Measurements from ENCODE around the gene TMEM203. TPM values are rescaled to one million over a fixed set of nuclear protein-coding genes. Genes with fewer than 3 reads are reported as not detected.
"Not testable (repeated sequence)": the region's sequence is repeated elsewhere in the genome, so short reads cannot be mapped to it uniquely, and the experiment has no call there.

TMEM203 gene
- total RNA-seq, 2 donors from 2014 or later = 25.0 to 43.9 TPM

- H3K36me3 Mint-ChIP-seq = peaks cover 5% of the 10 kb centered on the region
- ATAC-seq = no peak
- H3K9me3 Mint-ChIP-seq = no peaks in the 10 kb centered on the region
- H3K4me3 Mint-ChIP-seq = no peak overlapping the region
- no peak for DNase-seq (ENCODE audit: low spot score)
- H3K27ac Mint-ChIP-seq = peak overlapping the region in 1 of 2 donors; percentile 91
- no peaks in the 10 kb centered on the region for H3K27me3 Mint-ChIP-seq
- H3K4me1 Mint-ChIP-seq (ENCODE audit: low read depth in 2 of 2) = peaks cover 10 to 16% of the 10 kb centered on the region in 2 donors
These were observed 40.3 kb upstream of the TMEM203 start for GRCh38 chr9:137245450-137246421.

- DNase-seq (ENCODE audit: low spot score) (no peak), ATAC-seq (no peak)
- Mint-ChIP-seq H3K4me3 (no peak overlapping the region), H3K9me3 (no peaks in the 10 kb centered on the region), H3K27ac (peak overlapping the region in 1 of 2 donors; percentile 91), H3K4me1 (ENCODE audit: low read depth in 2 of 2) (peaks cover 10 to 16% of the 10 kb centered on the region in 2 donors), H3K27me3 (no peaks in the 10 kb centered on the region), H3K36me3 (peaks cover 5% of the 10 kb centered on the region)
These were observed 39.3 kb upstream of the TMEM203 start for GRCh38 chr9:137244486-137245449.

- H3K27ac Mint-ChIP-seq = peak overlapping the region in 1 of 2 donors; percentile 91
- H3K9me3 Mint-ChIP-seq = no peaks in the 10 kb centered on the region
- DNase-seq (ENCODE audit: low spot score) (no peak), ATAC-seq (no peak)
- peaks cover 13 to 19% of the 10 kb centered on the region in 2 donors for H3K4me1 Mint-ChIP-seq (ENCODE audit: low read depth in 2 of 2)
- peaks cover 5% of the 10 kb centered on the region for H3K36me3 Mint-ChIP-seq
- H3K27me3 Mint-ChIP-seq = no peaks in the 10 kb centered on the region
- peak overlapping the region; percentile 87 for H3K4me3 Mint-ChIP-seq
These were observed 38.4 kb upstream of the TMEM203 start for GRCh38 chr9:137243626-137244485.

GRCh38 chr9:137243266-137243625 lies 37.8 kb upstream of the TMEM203 start:
- not testable (repeated sequence) for H3K27me3 Mint-ChIP-seq

GRCh38 chr9:137242269-137243203 lies 37.1 kb upstream of the TMEM203 start:
- Mint-ChIP-seq H3K9me3 (no peaks in the 10 kb centered on the region), H3K4me3 (peak overlapping the region; percentile 87)
- DNase-seq (ENCODE audit: low spot score) = no peak

More at GRCh38 chr9:137243266-137243625, 37.8 kb upstream of the TMEM203 start:
- not testable (repeated sequence) for ATAC-seq; DNase-seq (ENCODE audit: low spot score); H3K9me3 Mint-ChIP-seq; H3K36me3 Mint-ChIP-seq
- Mint-ChIP-seq H3K4me1 (ENCODE audit: low read depth in 2 of 2) (peaks cover 15 to 21% of the 10 kb centered on the region in 2 donors), H3K27ac (peak overlapping the region; percentile 55 to 91), H3K4me3 (peak overlapping the region; percentile 87)

GRCh38 chr9:137241490-137242268 lies 36.2 kb upstream of the TMEM203 start:
- H3K27ac Mint-ChIP-seq = peak overlapping the region; percentile 81 to 92
- H3K9me3 Mint-ChIP-seq = no peaks in the 10 kb centered on the region
- ATAC-seq (peak; percentile 51 to 67), DNase-seq (ENCODE audit: low spot score) (peak; percentile 86)
- H3K36me3 Mint-ChIP-seq = peaks cover 5% of the 10 kb centered on the region
- H3K4me3 Mint-ChIP-seq = peak overlapping the region; percentile 88
- no peaks in the 10 kb centered on the region for H3K27me3 Mint-ChIP-seq
- peaks cover 15 to 22% of the 10 kb centered on the region in 2 donors for H3K4me1 Mint-ChIP-seq (ENCODE audit: low read depth in 2 of 2)

More at GRCh38 chr9:137242269-137243203, 37.1 kb upstream of the TMEM203 start:
- Mint-ChIP-seq H3K27me3 (no peaks in the 10 kb centered on the region), H3K27ac (peak overlapping the region; percentile 55 to 91), H3K36me3 (peaks cover 5% of the 10 kb centered on the region), H3K4me1 (ENCODE audit: low read depth in 2 of 2) (peaks cover 15 to 22% of the 10 kb centered on the region in 2 donors)
- no peak for ATAC-seq

GRCh38 chr9:137240841-137241489 lies 35.5 kb upstream of the TMEM203 start, which contains the start of gene TUBB4B:
Gene TUBB4B (plus strand): TSS chr9:137241287. CDS start chr9:137241361, 74 bp downstream.
- Mint-ChIP-seq H3K4me3 (peak within 1 kb of the TSS; percentile 88), H3K36me3 (peaks cover 5% of the 10 kb centered on the region), H3K27ac (peak within 1 kb of the TSS; percentile 81 to 92), H3K27me3 (no peaks in the 10 kb centered on the region), H3K9me3 (no peaks in the 10 kb centered on the region), H3K4me1 (ENCODE audit: low read depth in 2 of 2) (peaks cover 15 to 22% of the 10 kb centered on the region in 2 donors)
- DNase-seq (ENCODE audit: low spot score) (peak; percentile 99), ATAC-seq (peak; percentile 85 to 87)

- Mint-ChIP-seq H3K9me3 (no peaks in the 10 kb centered on the region), H3K36me3 (peaks cover 5% of the 10 kb centered on the region), H3K4me1 (ENCODE audit: low read depth in 2 of 2) (peaks cover 15 to 22% of the 10 kb centered on the region in 2 donors), H3K27ac (peak overlapping the region; percentile 81 to 92), H3K27me3 (peaks cover 0 to under 1% of the 10 kb centered on the region in 2 donors), H3K4me3 (peak overlapping the region; percentile 68)
- DNase-seq (ENCODE audit: low spot score) = no peak
- ATAC-seq = peak; percentile 1 to 41
These were observed 34.9 kb upstream of the TMEM203 start for GRCh38 chr9:137240318-137240840.

- H3K36me3 Mint-ChIP-seq, H3K9me3 Mint-ChIP-seq: not testable (repeated sequence)
These were observed 34.2 kb upstream of the TMEM203 start for GRCh38 chr9:137239541-137240200.

More at GRCh38 chr9:137239541-137240200, 34.2 kb upstream of the TMEM203 start:
- not testable (repeated sequence) for DNase-seq (ENCODE audit: low spot score); H3K27me3 Mint-ChIP-seq; ATAC-seq
- H3K4me1 Mint-ChIP-seq (ENCODE audit: low read depth in 2 of 2) = peaks cover 15 to 22% of the 10 kb centered on the region in 2 donors
- H3K27ac Mint-ChIP-seq = peak overlapping the region; percentile 30 to 39
- peak overlapping the region; percentile 68 for H3K4me3 Mint-ChIP-seq

Data from natural killer cell treated with Interleukin-12 subunit alpha and Interleukin-12 subunit beta and Interleukin-15 and Interleukin-18, amount 100 ng/mL, for 72 hours (primary cell).